HL-60 (cell line): ENCODE measurements around the gene GPN3.

ENCODE experiments used
- CTCF ChIP-seq: IDR thresholded peaks from one replicate; pipeline ENCODE4 v1.5.1; 2011; ENCODE audit warnings: low read length, control low read depth, inconsistent platforms; ENCODE audit not compliant: insufficient read depth
- GABPA ChIP-seq: IDR thresholded peaks from 2 replicates; pipeline ENCODE4 v1.6.1; 2012; ENCODE audit warnings: low read depth
- POLR2AphosphoS5 ChIP-seq: IDR thresholded peaks from 2 replicates; pipeline ENCODE4 v1.6.1; 2012; ENCODE audit warnings: low read depth
- SPI1 ChIP-seq: IDR thresholded peaks from 2 replicates; pipeline ENCODE4 v1.6.1; 2012; ENCODE audit warnings: low read depth, mild to moderate bottlenecking, borderline replicate concordance
- TF ChIP-seq, protein P1 (sequence below): IDR thresholded peaks from 2 replicates; pipeline ENCODE4 v1.6.1; 2012; ENCODE audit warnings: low read depth; ENCODE audit not compliant: insufficient replicate concordance

DNA sequence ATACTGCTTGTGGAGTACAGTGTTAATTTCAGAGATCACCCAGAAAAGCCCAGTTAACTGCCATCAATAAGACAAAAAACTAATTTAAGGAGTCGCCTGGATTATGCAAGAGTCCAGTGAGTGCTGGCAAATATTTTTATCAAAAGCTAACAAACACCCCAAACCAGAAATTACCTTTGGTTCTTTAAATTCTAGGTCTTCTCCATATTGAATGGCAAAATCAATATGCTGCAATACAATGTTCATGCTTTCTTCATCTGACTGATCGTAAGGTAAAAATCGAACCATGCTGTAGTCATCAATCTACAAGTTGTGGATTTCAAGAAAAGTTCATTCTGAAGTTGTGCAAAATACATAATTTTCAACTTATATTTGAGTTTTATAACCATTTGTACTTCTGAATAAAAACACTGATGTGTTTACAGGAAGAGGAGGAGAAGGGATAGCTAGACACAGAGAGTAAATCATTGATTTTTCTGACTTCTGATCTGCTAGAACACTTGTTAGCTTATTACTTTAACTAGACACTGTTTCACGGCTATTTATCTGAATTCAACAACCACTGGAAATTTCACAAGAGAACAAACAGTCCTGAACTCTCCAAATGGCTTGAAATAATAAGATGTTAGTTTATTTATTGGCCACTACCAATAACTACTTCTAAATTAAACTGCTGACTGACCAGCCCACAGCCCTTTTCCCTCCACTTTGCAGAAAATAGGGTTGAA is 14.3 kb downstream of the GPN3 start:
- no peak for TF ChIP-seq CTCF
- TF ChIP-seq, protein P1, sequence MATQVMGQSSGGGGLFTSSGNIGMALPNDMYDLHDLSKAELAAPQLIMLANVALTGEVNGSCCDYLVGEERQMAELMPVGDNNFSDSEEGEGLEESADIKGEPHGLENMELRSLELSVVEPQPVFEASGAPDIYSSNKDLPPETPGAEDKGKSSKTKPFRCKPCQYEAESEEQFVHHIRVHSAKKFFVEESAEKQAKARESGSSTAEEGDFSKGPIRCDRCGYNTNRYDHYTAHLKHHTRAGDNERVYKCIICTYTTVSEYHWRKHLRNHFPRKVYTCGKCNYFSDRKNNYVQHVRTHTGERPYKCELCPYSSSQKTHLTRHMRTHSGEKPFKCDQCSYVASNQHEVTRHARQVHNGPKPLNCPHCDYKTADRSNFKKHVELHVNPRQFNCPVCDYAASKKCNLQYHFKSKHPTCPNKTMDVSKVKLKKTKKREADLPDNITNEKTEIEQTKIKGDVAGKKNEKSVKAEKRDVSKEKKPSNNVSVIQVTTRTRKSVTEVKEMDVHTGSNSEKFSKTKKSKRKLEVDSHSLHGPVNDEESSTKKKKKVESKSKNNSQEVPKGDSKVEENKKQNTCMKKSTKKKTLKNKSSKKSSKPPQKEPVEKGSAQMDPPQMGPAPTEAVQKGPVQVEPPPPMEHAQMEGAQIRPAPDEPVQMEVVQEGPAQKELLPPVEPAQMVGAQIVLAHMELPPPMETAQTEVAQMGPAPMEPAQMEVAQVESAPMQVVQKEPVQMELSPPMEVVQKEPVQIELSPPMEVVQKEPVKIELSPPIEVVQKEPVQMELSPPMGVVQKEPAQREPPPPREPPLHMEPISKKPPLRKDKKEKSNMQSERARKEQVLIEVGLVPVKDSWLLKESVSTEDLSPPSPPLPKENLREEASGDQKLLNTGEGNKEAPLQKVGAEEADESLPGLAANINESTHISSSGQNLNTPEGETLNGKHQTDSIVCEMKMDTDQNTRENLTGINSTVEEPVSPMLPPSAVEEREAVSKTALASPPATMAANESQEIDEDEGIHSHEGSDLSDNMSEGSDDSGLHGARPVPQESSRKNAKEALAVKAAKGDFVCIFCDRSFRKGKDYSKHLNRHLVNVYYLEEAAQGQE: no peak
- TF ChIP-seq GABPA: no peak
- no peak for TF ChIP-seq SPI1
- TF ChIP-seq POLR2AphosphoS5: no peak
